HEK293 (cell line): ENCODE measurements around the gene NAALADL2.

Experiments used
- CTCF ChIA-PET: fragments of 350-600 bp; formaldehyde crosslinking; extraction: SDS; loops from one replicate; lab custom pipeline; 2021; ENCODE audit warnings: antibody characterized with exemption; lab: Yijun Ruan, JAX
- POLR2A ChIA-PET: fragments of 300-600 bp; formaldehyde crosslinking; extraction: SDS; loops from one replicate; lab custom pipeline; 2020; ENCODE audit warnings: antibody characterized with exemption, inconsistent platforms; lab: Yijun Ruan, JAX
- H3K27ac ChIP-seq: fragments of 200-500 bp; sonication (Bioruptor generic); 2 replicates; pipeline ENCODE4 v1.5.1; 2014; ENCODE audit warnings: low read depth, low read length, control low read depth, inconsistent platforms; ENCODE audit errors: extremely low read depth
- H3K36me3 ChIP-seq, 2 experiments: fragments of 200-500 bp in 1 of 2; sonication (Bioruptor generic) in 1 of 2; 1 replicate in 1 of 2; 2 replicates in 1 of 2; pipeline ENCODE4 v1.5.1; 2014 to 2017; ENCODE audit warnings: inconsistent platforms in 2 of 2, low read length in 2 of 2; ENCODE audit not compliant: control insufficient read depth in 2 of 2, insufficient read depth in 1 of 2
- H3K4me1 ChIP-seq: fragments of 200-500 bp; sonication (Bioruptor generic); 2 replicates; pipeline ENCODE4 v1.5.1; 2014; ENCODE audit warnings: mild to moderate bottlenecking, low read length, inconsistent platforms; ENCODE audit not compliant: control insufficient read depth, insufficient read depth
- H3K4me3 ChIP-seq: 2 replicates; pipeline ENCODE4 v1.5.1; 2011; ENCODE audit warnings: low read depth, mild to moderate bottlenecking, control low read depth, low read length, moderate library complexity
- H3K9me3 ChIP-seq: fragments of 200-500 bp; sonication (Bioruptor generic); 2 replicates; pipeline ENCODE4 v1.5.1; 2014; ENCODE audit warnings: low read depth, low read length, inconsistent platforms; ENCODE audit not compliant: control insufficient read depth, insufficient read depth
- KLF10 ChIP-seq: fragments of 450-650 bp; IDR thresholded peaks from 2 replicates; pipeline ENCODE4 v1.5.1; 2018; ENCODE audit warnings: missing biosample characterization, mild to moderate bottlenecking, missing genetic modification characterization
- KLF16 ChIP-seq: fragments of 450-650 bp; formaldehyde crosslinking; IDR thresholded peaks from 2 replicates; pipeline ENCODE4 v1.5.1; 2017; ENCODE audit warnings: missing biosample characterization, missing genetic modification characterization
- OVOL3 ChIP-seq: fragments of 450-650 bp; formaldehyde crosslinking; IDR thresholded peaks from 2 replicates; pipeline ENCODE4 v1.5.1; 2016; ENCODE audit warnings: missing biosample characterization, missing genetic modification characterization
- ZIC2 ChIP-seq: fragments of 450-650 bp; formaldehyde crosslinking; IDR thresholded peaks from 2 replicates; pipeline ENCODE4 v1.5.1; 2016; ENCODE audit warnings: missing biosample characterization, missing genetic modification characterization
- ZNF175 ChIP-seq: fragments of 450-650 bp; formaldehyde crosslinking; IDR thresholded peaks from 2 replicates; pipeline ENCODE4 v1.5.1; 2016; ENCODE audit warnings: missing biosample characterization, missing genetic modification characterization
- ZNF19 ChIP-seq: fragments of 450-650 bp; formaldehyde crosslinking; IDR thresholded peaks from 2 replicates; pipeline ENCODE4; 2016; ENCODE audit warnings: missing biosample characterization, missing genetic modification characterization, low read depth
- ZNF202 ChIP-seq: fragments of 450-650 bp; formaldehyde crosslinking; IDR thresholded peaks from 2 replicates; pipeline ENCODE4 v1.5.1; 2016; ENCODE audit warnings: missing biosample characterization, missing genetic modification characterization, borderline replicate concordance
- ZNF211 ChIP-seq: fragments of 450-650 bp; formaldehyde crosslinking; IDR thresholded peaks from 2 replicates; pipeline ENCODE4 v1.5.1; 2016; ENCODE audit warnings: low read depth, missing biosample characterization, missing genetic modification characterization
- ZNF221 ChIP-seq: fragments of 450-650 bp; formaldehyde crosslinking; IDR thresholded peaks from 2 replicates; pipeline ENCODE4 v1.5.1; 2017; ENCODE audit warnings: missing biosample characterization, missing genetic modification characterization, borderline replicate concordance
- ZNF23 ChIP-seq: fragments of 450-650 bp; formaldehyde crosslinking; IDR thresholded peaks from 2 replicates; pipeline ENCODE4 v1.5.1; 2016; ENCODE audit warnings: missing biosample characterization, missing genetic modification characterization, borderline replicate concordance
- ZNF239 ChIP-seq: fragments of 450-650 bp; formaldehyde crosslinking; IDR thresholded peaks from 2 replicates; pipeline ENCODE4 v1.5.1; 2016; ENCODE audit warnings: missing biosample characterization, missing genetic modification characterization
- ZNF549 ChIP-seq: fragments of 450-650 bp; IDR thresholded peaks from 2 replicates; pipeline ENCODE4 v1.5.1; 2018; ENCODE audit warnings: missing biosample characterization, missing genetic modification characterization, mild to moderate bottlenecking, inconsistent platforms, moderate library complexity
- ZNF585B ChIP-seq: fragments of 450-650 bp; formaldehyde crosslinking; IDR thresholded peaks from 2 replicates; pipeline ENCODE4 v1.5.1; 2016; ENCODE audit warnings: missing biosample characterization, missing genetic modification characterization
- ZNF768 ChIP-seq: fragments of 450-650 bp; formaldehyde crosslinking; IDR thresholded peaks from 2 replicates; pipeline ENCODE4 v1.5.1; 2018; ENCODE audit warnings: missing biosample characterization, mild to moderate bottlenecking, missing genetic modification characterization
- TF ChIP-seq, protein P1 (sequence below): fragments of 450-650 bp; formaldehyde crosslinking; IDR thresholded peaks from 2 replicates; pipeline ENCODE4 v1.5.1; 2016; ENCODE audit warnings: missing biosample characterization, missing genetic modification characterization, borderline replicate concordance
- TF ChIP-seq, protein P2 (sequence below): fragments of 450-650 bp; formaldehyde crosslinking; IDR thresholded peaks from 2 replicates; pipeline ENCODE4 v1.5.1; 2016; ENCODE audit warnings: missing biosample characterization, missing genetic modification characterization
- TF ChIP-seq, protein P3 (sequence below): fragments of 450-650 bp; formaldehyde crosslinking; IDR thresholded peaks from 2 replicates; pipeline ENCODE4 v1.5.1; 2016; ENCODE audit warnings: missing biosample characterization, missing genetic modification characterization
- TF ChIP-seq, protein P4 (sequence below): fragments of 450-650 bp; formaldehyde crosslinking; IDR thresholded peaks from 2 replicates; pipeline ENCODE4 v1.5.1; 2016; ENCODE audit warnings: missing biosample characterization, missing genetic modification characterization, borderline replicate concordance

NAALADL2 gene

DNA sequence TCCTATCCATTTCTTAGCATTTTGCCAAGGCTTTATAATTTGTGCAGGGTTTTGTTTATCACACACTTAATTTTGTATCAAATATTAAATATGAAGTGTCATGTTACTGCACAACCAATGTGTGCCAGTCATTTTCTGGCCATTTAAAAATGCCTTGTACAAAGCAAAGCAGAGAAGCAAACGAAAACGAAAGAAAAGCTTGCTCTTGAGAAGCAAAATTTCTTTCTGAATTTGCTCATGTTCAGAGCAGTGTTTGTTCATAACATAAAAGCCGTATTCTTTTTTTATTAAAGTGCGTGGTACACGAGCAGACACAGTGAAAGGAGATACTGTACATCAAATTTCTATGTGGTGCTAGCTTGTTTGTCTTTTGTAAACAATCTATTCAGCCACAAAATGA, 792.6 kb downstream of the NAALADL2 start:
- Histone ChIP-seq H3K9me3 (no peaks in the 10 kb centered on the region), H3K4me1 (no peaks in the 10 kb centered on the region), H3K27ac (no peak overlapping the region), H3K4me3 (no peak overlapping the region), H3K36me3 (no peaks in the 10 kb centered on the region)
- POLR2A ChIA-PET = no interaction called here
- CTCF ChIA-PET = no interaction called here
- TF ChIP-seq KLF16 (tag by site-specific recombination) (no peak), ZNF585B (tag by site-specific recombination) (no peak), ZIC2 (tag by site-specific recombination) (no peak), ZNF221 (tag by site-specific recombination) (no peak), ZNF202 (tag by site-specific recombination) (no peak), ZNF175 (tag by site-specific recombination) (no peak), OVOL3 (tag by site-specific recombination) (no peak), ZNF549 (tag by site-specific recombination) (no peak), KLF10 (tag by site-specific recombination) (no peak), ZNF211 (no peak)
- TF ChIP-seq, protein P1, sequence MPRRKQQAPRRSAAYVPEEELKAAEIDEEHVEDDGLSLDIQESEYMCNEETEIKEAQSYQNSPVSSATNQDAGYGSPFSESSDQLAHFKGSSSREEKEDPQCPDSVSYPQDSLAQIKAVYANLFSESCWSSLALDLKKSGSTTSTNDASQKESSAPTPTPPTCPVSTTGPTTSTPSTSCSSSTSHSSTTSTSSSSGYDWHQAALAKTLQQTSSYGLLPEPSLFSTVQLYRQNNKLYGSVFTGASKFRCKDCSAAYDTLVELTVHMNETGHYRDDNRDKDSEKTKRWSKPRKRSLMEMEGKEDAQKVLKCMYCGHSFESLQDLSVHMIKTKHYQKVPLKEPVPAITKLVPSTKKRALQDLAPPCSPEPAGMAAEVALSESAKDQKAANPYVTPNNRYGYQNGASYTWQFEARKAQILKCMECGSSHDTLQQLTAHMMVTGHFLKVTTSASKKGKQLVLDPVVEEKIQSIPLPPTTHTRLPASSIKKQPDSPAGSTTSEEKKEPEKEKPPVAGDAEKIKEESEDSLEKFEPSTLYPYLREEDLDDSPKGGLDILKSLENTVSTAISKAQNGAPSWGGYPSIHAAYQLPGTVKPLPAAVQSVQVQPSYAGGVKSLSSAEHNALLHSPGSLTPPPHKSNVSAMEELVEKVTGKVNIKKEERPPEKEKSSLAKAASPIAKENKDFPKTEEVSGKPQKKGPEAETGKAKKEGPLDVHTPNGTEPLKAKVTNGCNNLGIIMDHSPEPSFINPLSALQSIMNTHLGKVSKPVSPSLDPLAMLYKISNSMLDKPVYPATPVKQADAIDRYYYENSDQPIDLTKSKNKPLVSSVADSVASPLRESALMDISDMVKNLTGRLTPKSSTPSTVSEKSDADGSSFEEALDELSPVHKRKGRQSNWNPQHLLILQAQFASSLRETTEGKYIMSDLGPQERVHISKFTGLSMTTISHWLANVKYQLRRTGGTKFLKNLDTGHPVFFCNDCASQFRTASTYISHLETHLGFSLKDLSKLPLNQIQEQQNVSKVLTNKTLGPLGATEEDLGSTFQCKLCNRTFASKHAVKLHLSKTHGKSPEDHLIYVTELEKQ (tag by site-specific recombination) = no peak
- TF ChIP-seq, protein P2, sequence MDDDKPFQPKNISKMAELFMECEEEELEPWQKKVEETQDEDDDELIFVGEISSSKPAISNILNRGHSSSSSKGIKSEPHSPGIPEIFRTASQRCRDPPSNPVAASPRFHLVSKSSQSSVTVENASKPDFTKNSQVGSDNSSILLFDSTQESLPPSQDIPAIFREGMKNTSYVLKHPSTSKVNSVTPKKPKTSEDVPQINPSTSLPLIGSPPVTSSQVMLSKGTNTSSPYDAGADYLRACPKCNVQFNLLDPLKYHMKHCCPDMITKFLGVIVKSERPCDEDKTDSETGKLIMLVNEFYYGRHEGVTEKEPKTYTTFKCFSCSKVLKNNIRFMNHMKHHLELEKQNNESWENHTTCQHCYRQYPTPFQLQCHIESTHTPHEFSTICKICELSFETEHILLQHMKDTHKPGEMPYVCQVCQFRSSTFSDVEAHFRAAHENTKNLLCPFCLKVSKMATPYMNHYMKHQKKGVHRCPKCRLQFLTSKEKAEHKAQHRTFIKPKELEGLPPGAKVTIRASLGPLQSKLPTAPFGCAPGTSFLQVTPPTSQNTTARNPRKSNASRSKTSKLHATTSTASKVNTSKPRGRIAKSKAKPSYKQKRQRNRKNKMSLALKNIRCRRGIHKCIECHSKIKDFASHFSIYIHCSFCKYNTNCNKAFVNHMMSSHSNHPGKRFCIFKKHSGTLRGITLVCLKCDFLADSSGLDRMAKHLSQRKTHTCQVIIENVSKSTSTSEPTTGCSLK (tag by site-specific recombination) = no peak

DNA sequence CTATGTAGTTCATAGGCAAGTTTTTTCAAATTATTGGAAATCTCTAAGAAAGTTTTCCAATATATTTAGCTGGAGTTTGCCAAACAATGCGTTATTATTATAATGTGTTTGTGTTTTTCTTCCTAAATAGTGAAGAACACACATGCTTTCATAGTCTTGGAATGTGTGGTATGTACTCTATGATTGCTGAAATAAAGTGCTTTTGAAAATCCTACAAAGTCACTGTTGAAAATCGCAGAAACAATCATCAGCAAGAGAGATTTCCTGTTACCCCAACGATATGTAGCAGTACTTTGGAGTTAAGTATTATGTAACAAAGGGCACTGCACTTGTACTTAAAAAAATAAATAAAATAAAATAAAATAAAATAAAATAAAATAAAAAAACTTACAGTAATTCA, 796.2 kb downstream of the NAALADL2 start:
- TF ChIP-seq, protein P3, sequence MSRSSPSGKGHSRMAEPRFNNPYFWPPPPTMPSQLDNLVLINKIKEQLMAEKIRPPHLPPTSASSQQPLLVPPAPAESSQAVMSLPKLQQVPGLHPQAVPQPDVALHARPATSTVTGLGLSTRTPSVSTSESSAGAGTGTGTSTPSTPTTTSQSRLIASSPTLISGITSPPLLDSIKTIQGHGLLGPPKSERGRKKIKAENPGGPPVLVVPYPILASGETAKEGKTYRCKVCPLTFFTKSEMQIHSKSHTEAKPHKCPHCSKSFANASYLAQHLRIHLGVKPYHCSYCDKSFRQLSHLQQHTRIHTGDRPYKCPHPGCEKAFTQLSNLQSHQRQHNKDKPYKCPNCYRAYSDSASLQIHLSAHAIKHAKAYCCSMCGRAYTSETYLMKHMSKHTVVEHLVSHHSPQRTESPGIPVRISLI = no peak
- TF ChIP-seq ZNF19 (tag by site-specific recombination) (no peak), ZNF768 (tag by site-specific recombination) (no peak)
- POLR2A ChIA-PET = no interaction called here
- no peaks in the 10 kb centered on the region for H3K9me3 ChIP-seq
- CTCF ChIA-PET = no interaction called here
- no peaks in the 10 kb centered on the region for H3K36me3 ChIP-seq
- H3K4me3 ChIP-seq = no peak overlapping the region
- H3K4me1 ChIP-seq = no peaks in the 10 kb centered on the region
- H3K27ac ChIP-seq = no peak overlapping the region

DNA sequence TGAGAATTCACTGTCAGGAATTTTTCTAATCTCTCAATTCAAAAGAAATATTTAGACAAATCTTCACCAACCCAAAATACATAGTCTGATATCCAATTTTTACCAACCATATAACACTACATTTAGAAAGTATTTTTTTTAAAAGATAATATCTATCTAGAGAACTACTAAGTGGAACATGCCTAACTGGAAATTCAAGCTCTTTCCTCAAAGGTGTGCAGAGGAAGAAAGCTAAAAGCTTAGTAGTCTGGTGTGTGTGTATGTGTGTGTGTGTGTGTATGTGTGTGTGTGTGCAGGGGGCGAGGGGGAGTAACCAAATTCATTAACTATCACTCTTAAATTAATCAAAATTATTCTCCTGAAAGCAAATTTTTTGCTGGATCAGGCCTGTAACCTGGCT, 797.3 kb downstream of the NAALADL2 start:
- CTCF ChIA-PET = no interaction called here
- POLR2A ChIA-PET = no interaction called here
- Histone ChIP-seq H3K9me3 (no peaks in the 10 kb centered on the region), H3K4me1 (no peaks in the 10 kb centered on the region), H3K27ac (no peak overlapping the region), H3K4me3 (no peak overlapping the region), H3K36me3 (no peaks in the 10 kb centered on the region)
- TF ChIP-seq ZNF221 (tag by site-specific recombination) (no peak), ZNF239 (tag by site-specific recombination) (no peak), ZNF23 (no peak)
- TF ChIP-seq, protein P4, sequence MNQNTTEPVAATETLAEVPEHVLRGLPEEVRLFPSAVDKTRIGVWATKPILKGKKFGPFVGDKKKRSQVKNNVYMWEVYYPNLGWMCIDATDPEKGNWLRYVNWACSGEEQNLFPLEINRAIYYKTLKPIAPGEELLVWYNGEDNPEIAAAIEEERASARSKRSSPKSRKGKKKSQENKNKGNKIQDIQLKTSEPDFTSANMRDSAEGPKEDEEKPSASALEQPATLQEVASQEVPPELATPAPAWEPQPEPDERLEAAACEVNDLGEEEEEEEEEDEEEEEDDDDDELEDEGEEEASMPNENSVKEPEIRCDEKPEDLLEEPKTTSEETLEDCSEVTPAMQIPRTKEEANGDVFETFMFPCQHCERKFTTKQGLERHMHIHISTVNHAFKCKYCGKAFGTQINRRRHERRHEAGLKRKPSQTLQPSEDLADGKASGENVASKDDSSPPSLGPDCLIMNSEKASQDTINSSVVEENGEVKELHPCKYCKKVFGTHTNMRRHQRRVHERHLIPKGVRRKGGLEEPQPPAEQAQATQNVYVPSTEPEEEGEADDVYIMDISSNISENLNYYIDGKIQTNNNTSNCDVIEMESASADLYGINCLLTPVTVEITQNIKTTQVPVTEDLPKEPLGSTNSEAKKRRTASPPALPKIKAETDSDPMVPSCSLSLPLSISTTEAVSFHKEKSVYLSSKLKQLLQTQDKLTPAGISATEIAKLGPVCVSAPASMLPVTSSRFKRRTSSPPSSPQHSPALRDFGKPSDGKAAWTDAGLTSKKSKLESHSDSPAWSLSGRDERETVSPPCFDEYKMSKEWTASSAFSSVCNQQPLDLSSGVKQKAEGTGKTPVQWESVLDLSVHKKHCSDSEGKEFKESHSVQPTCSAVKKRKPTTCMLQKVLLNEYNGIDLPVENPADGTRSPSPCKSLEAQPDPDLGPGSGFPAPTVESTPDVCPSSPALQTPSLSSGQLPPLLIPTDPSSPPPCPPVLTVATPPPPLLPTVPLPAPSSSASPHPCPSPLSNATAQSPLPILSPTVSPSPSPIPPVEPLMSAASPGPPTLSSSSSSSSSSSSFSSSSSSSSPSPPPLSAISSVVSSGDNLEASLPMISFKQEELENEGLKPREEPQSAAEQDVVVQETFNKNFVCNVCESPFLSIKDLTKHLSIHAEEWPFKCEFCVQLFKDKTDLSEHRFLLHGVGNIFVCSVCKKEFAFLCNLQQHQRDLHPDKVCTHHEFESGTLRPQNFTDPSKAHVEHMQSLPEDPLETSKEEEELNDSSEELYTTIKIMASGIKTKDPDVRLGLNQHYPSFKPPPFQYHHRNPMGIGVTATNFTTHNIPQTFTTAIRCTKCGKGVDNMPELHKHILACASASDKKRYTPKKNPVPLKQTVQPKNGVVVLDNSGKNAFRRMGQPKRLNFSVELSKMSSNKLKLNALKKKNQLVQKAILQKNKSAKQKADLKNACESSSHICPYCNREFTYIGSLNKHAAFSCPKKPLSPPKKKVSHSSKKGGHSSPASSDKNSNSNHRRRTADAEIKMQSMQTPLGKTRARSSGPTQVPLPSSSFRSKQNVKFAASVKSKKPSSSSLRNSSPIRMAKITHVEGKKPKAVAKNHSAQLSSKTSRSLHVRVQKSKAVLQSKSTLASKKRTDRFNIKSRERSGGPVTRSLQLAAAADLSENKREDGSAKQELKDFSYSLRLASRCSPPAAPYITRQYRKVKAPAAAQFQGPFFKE (tag by site-specific recombination) = no peak
